K562 (cell line): ENCODE results near the gene SNX15. TPM values are rescaled to one million over a fixed set of nuclear protein-coding genes. Genes with fewer than 3 reads are reported as not detected.

ENCODE experiments used
- ATAC-seq: fragments of 200-7000 bp; cut with Tn5 transposase; 3 replicates; pipeline ENCODE4 v1.9.1; 2020; ENCODE audit warnings: moderate library complexity
- BruUV-seq: library from RNA; stranded (reverse); fragments of 400-500 nt; replicated peaks from 2 replicates; lab custom pipeline; 2021; lab: Mats Ljungman, UMichigan
- CTCF ChIA-PET: fragments of 300-600 bp; formaldehyde crosslinking; extraction: SDS; loops from one replicate; lab custom pipeline; 2021; ENCODE audit warnings: low intra/inter-chr PET ratio; lab: Yijun Ruan, JAX
- POLR2A ChIA-PET: fragments of 300-600, 350-650 bp; sonication (Branson Sonifier 250); formaldehyde crosslinking; extraction: SDS; loops from one replicate; lab custom pipeline; 2021; ENCODE audit warnings: antibody characterized with exemption, inconsistent platforms; lab: Yijun Ruan, JAX
- DNase-seq, 4 experiments: peaks; one replicate each; pipeline versions ENCODE4 v3.0.0 to v3.0.0-alpha.2; 2011 to 2018; ENCODE audit warnings: low spot score in 3 of 4, mixed read lengths in 3 of 4; ENCODE audit errors: extremely low read depth in 1 of 4
- FAIRE-seq: peaks from 2 replicates; lab custom pipeline; 2011; peaks lifted over from hg19 to GRCh38; lab: Jason Lieb, UNC
- H2AFZ ChIP-seq: 2 replicates; pipeline ENCODE4 v1.6.0; 2011; ENCODE audit warnings: low read depth, low read length, control low read depth, inconsistent platforms
- H3K27ac ChIP-seq: fragments of 200-600 bp; 3 replicates; pipeline ENCODE4 v1.8.0; 2011; ENCODE audit warnings: low read depth, mild to moderate bottlenecking, control low read depth, inconsistent platforms, low read length, moderate library complexity, mixed read lengths; ENCODE audit errors: extremely low read depth
- H3K27me3 ChIP-seq, 2 experiments: fragments of 300-600 bp in 1 of 2; 2 replicates in 1 of 2; 3 replicates in 1 of 2; pipeline versions ENCODE4 v1.6.0 to v1.8.0; 2011; ENCODE audit warnings: inconsistent platforms in 2 of 2, low read length in 2 of 2, mild to moderate bottlenecking in 1 of 2, mixed read lengths in 1 of 2, moderate library complexity in 1 of 2; ENCODE audit not compliant: control insufficient read depth in 2 of 2, insufficient read depth in 2 of 2
- H3K36me3 ChIP-seq: fragments of 300-600 bp; 3 replicates; pipeline ENCODE4 v1.8.0; 2011; ENCODE audit warnings: mild to moderate bottlenecking, low read length, inconsistent platforms; ENCODE audit not compliant: control insufficient read depth, insufficient read depth
- H3K4me1 ChIP-seq, 2 experiments: fragments of 200-600 bp in 1 of 2; replicated peaks in 1 of 2; 2 replicates in 1 of 2; 3 replicates in 1 of 2; pipeline versions ENCODE4 v1.5.1 to v1.8.0; 2011; ENCODE audit warnings: inconsistent platforms in 2 of 2, low read length in 2 of 2, mild to moderate bottlenecking in 1 of 2, mixed read lengths in 1 of 2, moderate library complexity in 1 of 2; ENCODE audit not compliant: control insufficient read depth in 2 of 2, insufficient read depth in 2 of 2
- H3K4me2 ChIP-seq: 2 replicates; pipeline ENCODE4 v1.6.1; 2011; ENCODE audit warnings: low read length, control low read depth, inconsistent platforms, mixed read lengths; ENCODE audit not compliant: insufficient read depth
- H3K4me3 ChIP-seq: fragments of 200-600 bp; sonication (generic), shearing (Covaris generic); 2 replicates; pipeline ENCODE4 v1.5.1; 2016; ENCODE audit warnings: control low read depth, inconsistent platforms
- H3K79me2 ChIP-seq: fragments of 200-600 bp; 3 replicates; pipeline ENCODE4 v1.8.0; 2011; ENCODE audit warnings: low read length, inconsistent platforms; ENCODE audit not compliant: control insufficient read depth, insufficient read depth
- H3K9ac ChIP-seq, 2 experiments: 2 replicates each; pipeline versions ENCODE4 v1.6.0 to v1.6.1; 2011; ENCODE audit warnings: low read depth in 2 of 2, low read length in 2 of 2, control low read depth in 1 of 2, inconsistent platforms in 1 of 2, mild to moderate bottlenecking in 1 of 2, mixed read lengths in 1 of 2; ENCODE audit not compliant: insufficient read depth in 1 of 2
- H3K9me1 ChIP-seq: one replicate; pipeline ENCODE4 v1.6.0; 2011; ENCODE audit warnings: inconsistent platforms, mild to moderate bottlenecking, low read length, moderate library complexity; ENCODE audit not compliant: control insufficient read depth, insufficient read depth
- H3K9me3 ChIP-seq: replicated peaks from 2 replicates; pipeline ENCODE4 v1.5.1; 2011; ENCODE audit warnings: low read depth, low read length, inconsistent platforms; ENCODE audit not compliant: control insufficient read depth, insufficient read depth
- H4K20me1 ChIP-seq: replicated peaks from 2 replicates; pipeline ENCODE4 v1.6.1; 2011; ENCODE audit warnings: low read length, inconsistent platforms, mixed read lengths; ENCODE audit not compliant: control insufficient read depth, insufficient read depth
- CAMTA2 ChIP-seq: fragments of 250-450 bp; sonication (Bioruptor Pico); conservative IDR thresholded peaks from 2 replicates; pipeline ENCODE4 v1.5.1; 2022
- L3MBTL2 ChIP-seq: fragments of 450-650 bp; IDR thresholded peaks from 2 replicates; pipeline ENCODE4 v1.6.1; 2016; ENCODE audit warnings: mild to moderate bottlenecking, moderate library complexity
- NFE2 ChIP-seq: IDR thresholded peaks from 2 replicates; pipeline ENCODE4 v1.6.1; 2014; ENCODE audit warnings: antibody characterized with exemption, low read depth
- NKRF ChIP-seq: fragments of 450-650 bp; IDR thresholded peaks from 2 replicates; pipeline ENCODE4 v1.6.1; 2016; ENCODE audit warnings: borderline replicate concordance
- NR1H2 ChIP-seq: sonication (generic); formaldehyde crosslinking; IDR thresholded peaks from 2 replicates; pipeline ENCODE4 v1.4.0; 2020; ENCODE audit warnings: mild to moderate bottlenecking, missing genetic modification reagents
- OTX1 ChIP-seq: fragments of 450-650 bp; formaldehyde crosslinking; IDR thresholded peaks from 2 replicates; pipeline ENCODE4 v1.4.0; 2022; ENCODE audit warnings: mild to moderate bottlenecking
- RAD21 ChIP-seq, 2 experiments: fragments of 250-450 bp in 1 of 2; fragments of 450-650 bp in 1 of 2; sonication (Bioruptor Pico) in 1 of 2; formaldehyde crosslinking in 1 of 2; IDR thresholded peaks in 1 of 2; conservative IDR thresholded peaks in 1 of 2; 2 replicates each; pipeline versions ENCODE4 v1.4.0 to v1.8.0; 2020 to 2022; ENCODE audit warnings: mild to moderate bottlenecking in 2 of 2, moderate library complexity in 1 of 2
- SIRT6 ChIP-seq: IDR thresholded peaks from one replicate; pipeline ENCODE4 v1.6.1; 2012; ENCODE audit warnings: low read depth, mild to moderate bottlenecking, control low read depth, inconsistent platforms, low read length, moderate library complexity
- TFE3 ChIP-seq: fragments of 450-650 bp; formaldehyde crosslinking; IDR thresholded peaks from 2 replicates; pipeline ENCODE4 v1.4.0; 2020; ENCODE audit warnings: mild to moderate bottlenecking, mixed read lengths
- USF1 ChIP-seq: sonication (generic); formaldehyde crosslinking; IDR thresholded peaks from 2 replicates; pipeline ENCODE4 v1.9.0; 2022; ENCODE audit warnings: mild to moderate bottlenecking, missing genetic modification reagents
- ZBTB26 ChIP-seq: fragments of 450-650 bp; formaldehyde crosslinking; IDR thresholded peaks from 2 replicates; pipeline ENCODE4 v1.4.0; 2022; ENCODE audit warnings: missing genetic modification characterization
- ZFX ChIP-seq: sonication (generic); formaldehyde crosslinking; IDR thresholded peaks from 2 replicates; pipeline ENCODE4 v1.8.0; 2022; ENCODE audit warnings: mild to moderate bottlenecking, missing genetic modification reagents, moderate library complexity
- ZNF3 ChIP-seq: fragments of 250-450 bp; sonication (Bioruptor Pico); IDR thresholded peaks from 2 replicates; pipeline ENCODE4 v1.5.0; 2021; ENCODE audit warnings: mild to moderate bottlenecking, moderate library complexity
- WGBS: fragments of 100-300 bp; shearing (Covaris generic); methylation state at CpG from one replicate; pipeline ENCODE4 v1.1.6; 2016; ENCODE audit warnings: low coverage, mixed read lengths; ENCODE audit not compliant: insufficient coverage; ENCODE audit errors: missing lambda C conversion rate; 5-methylcytosine and 5-hydroxymethylcytosine counted together
- in situ Hi-C: fragments of 300-500 bp; cut with MboI; formaldehyde crosslinking; loops from 4 replicates; pipeline ENCODE4 v1.15.0; 2018; ENCODE audit warnings: inconsistent platforms, mixed read lengths
- intact Hi-C: fragments of 100-400 bp; cut with micrococcal nuclease; formaldehyde crosslinking; loops from 2 replicates; pipeline ENCODE4 v1.14.2; 2022
- polyA plus RNA-seq, 8 experiments: library from polyadenylated mRNA; depleted of rRNA in 4 of 8; stranded (reverse) in 5 of 8; unstranded in 3 of 8; fragments of >200 nt; fragmentation: Nextera tagmentation in 2 of 8; fragmentation: Illumina TruSeq in 1 of 8; extraction: Ambion mirVana in 2 of 8; extraction: Trizol in 1 of 8; gene quantifications; 2 replicates each; pipeline versions ENCODE4 v1.2.1 to v1.2.3, GENCODE V29; 2011 to 2014; ENCODE audit warnings: inconsistent platforms in 1 of 8, missing spikeins in 1 of 8
- total RNA-seq, 7 experiments: library from RNA; depleted of rRNA in 6 of 7; stranded (reverse); fragments of >200 nt in 6 of 7; fragmentation: Illumina TruSeq in 2 of 7; extraction: Trizol in 2 of 7; gene quantifications; 2 replicates each; pipeline versions ENCODE4 v1.2.1 to v1.2.3, GENCODE V29; 2011 to 2021; ENCODE audit warnings: low replicate concordance in 1 of 7

SNX15 gene
- total and polyA plus RNA-seq, 9 of the 15 experiments (the other 6 are each of a cell fraction or from before 2014, with no cell fraction given), result 1.8 to 27.8 (median 15.2) TPM

GRCh38 chr11:65059959-65060824 is 33.0 kb downstream of the SNX15 start (continued):
- peak; percentile 54; the same call in 1 of the 2 replicates for TF ChIP-seq NR1H2 (CRISPR knock-in tag)
- TF ChIP-seq CAMTA2 (CRISPR knock-in tag), result no peak
- TF ChIP-seq L3MBTL2, result peak; percentile 93
- TF ChIP-seq, all 486 proteins: peak for 34

GRCh38 chr11:65060913-65061408 is 33.7 kb downstream of the SNX15 start:
- peaks cover 16 to 26% of the 10 kb centered on the region in 2 experiments for H3K4me1 ChIP-seq
- no peaks in the 10 kb centered on the region for H3K36me3 ChIP-seq
- peak overlapping the region; percentile 40; the same call in 1 of the 2 replicates for H3K4me2 ChIP-seq
- no peaks in the 10 kb centered on the region for H3K9me3 ChIP-seq
- no peak for FAIRE-seq
- H3K79me2 ChIP-seq, result no peaks in the 10 kb centered on the region
- BruUV-seq, result no TSS peak
- H3K27me3 ChIP-seq, result no peaks in the 10 kb centered on the region
- no peaks in the 10 kb centered on the region for H4K20me1 ChIP-seq
- POLR2A ChIA-PET, result no interaction called here
- H3K9me1 ChIP-seq, result no peaks in the 10 kb centered on the region
- peak; percentile 87 for ATAC-seq
- CTCF ChIA-PET, result interaction anchor here (0.7 kb wide), 1 partner anchor 273 kb away, joined by 3 read pairs; no protein-coding TSS in a partner anchor
- peak overlapping the region; percentile 88 for H2AFZ ChIP-seq
- H3K4me3 ChIP-seq, result no peak overlapping the region
- peak overlapping the region in 1 of 2 experiments; percentile 66; a peak in 1 of 4 replicates for H3K9ac ChIP-seq
- 0 out of 3 replicates have a peak overlapping the region, but pooled peaks have one; percentile 2 for H3K27ac ChIP-seq
- in situ Hi-C loops (no loop called here), intact Hi-C loops (loop anchor here (5.0 kb wide), 1 partner anchor 49 kb away; the partner anchor contains the start of gene ARL2)
- peak in 2 of 4 experiments; percentile 64 for DNase-seq
- WGBS, result 40% methylated on average over 9 of the region's 9 CpGs
- TF ChIP-seq L3MBTL2 (peak; percentile 11), TFE3 (CRISPR knock-in tag) (peak; percentile 33), ZBTB26 (CRISPR knock-in tag) (peak; percentile 60; the same call in 1 of the 2 replicates), NKRF (no peak), NFE2 (no peak), RAD21 (CRISPR knock-in tag; conservative IDR thresholded peaks at IDR 0.05 in 1 of 2, IDR thresholded peaks at IDR 0.05 in 1 of 2) (peak; percentile 29 to 70), SIRT6 (no peak), ZNF3 (CRISPR knock-in tag) (no peak), ZFX (CRISPR knock-in tag) (peak; percentile 32; the same call in 1 of the 2 replicates), USF1 (peak; percentile 57; the same call in 1 of the 2 replicates), OTX1 (CRISPR knock-in tag) (peak; percentile 70; the same call in 1 of the 2 replicates)
